Muscle layer of duodenum (tissue), 2 donors: Measurements from ENCODE around the gene PPT2.
"Not testable (repeated sequence)": the region's sequence is repeated elsewhere in the genome, so short reads cannot be mapped to it uniquely, and the experiment has no call there.

ENCODE experiments used
- H3K27ac ChIP-seq: one replicate; pipeline ENCODE4 v1.7.0; 2013; ENCODE audit warnings: mild to moderate bottlenecking, low read length
- H3K27me3 ChIP-seq: one replicate; pipeline ENCODE4 v1.7.0; 2013; ENCODE audit warnings: low read depth, mild to moderate bottlenecking, control low read depth, low read length
- H3K36me3 ChIP-seq, 2 donors: one replicate each; pipeline ENCODE4 v1.7.0; 2013; ENCODE audit warnings: low read length in 2 of 2, control low read depth in 1 of 2, mild to moderate bottlenecking in 1 of 2; ENCODE audit not compliant: insufficient read depth in 2 of 2, control insufficient read depth in 1 of 2
- H3K4me1 ChIP-seq, 2 donors: one replicate each; pipeline ENCODE4 v1.7.0; 2013; ENCODE audit warnings: low read length in 2 of 2, mild to moderate bottlenecking in 2 of 2, control low read depth in 1 of 2, moderate library complexity in 1 of 2; ENCODE audit not compliant: insufficient read depth in 2 of 2, control insufficient read depth in 1 of 2
- H3K4me3 ChIP-seq, 2 donors: one replicate each; pipeline ENCODE4 v1.7.0; 2013; ENCODE audit warnings: low read length in 2 of 2, low read depth in 1 of 2, mild to moderate bottlenecking in 1 of 2
- H3K9me3 ChIP-seq, 2 donors: one replicate each; pipeline ENCODE4 v1.7.0; 2013; ENCODE audit warnings: low read length in 2 of 2, control low read depth in 1 of 2, mild to moderate bottlenecking in 1 of 2; ENCODE audit not compliant: control insufficient read depth in 1 of 2
- donor health status: healthy.

The PPT2 gene

GRCh38 chr6:32127717-32128592 lies 26.0 kb upstream of the PPT2 start, which contains the start of gene ATF6B:
Gene ATF6B (minus strand): TSS chr6:32128246. CDS start chr6:32128207, 39 bp downstream.
- Histone ChIP-seq H3K27ac (peak within 1 kb of the TSS; percentile 94), H3K4me3 (peak within 1 kb of the TSS; percentile 97 to 99), H3K36me3 (peaks cover 13 to 31% of the 10 kb centered on the region in 2 donors), H3K27me3 (no peaks in the 10 kb centered on the region), H3K9me3 (no peaks in the 10 kb centered on the region), H3K4me1 (peaks cover 21 to 35% of the 10 kb centered on the region in 2 donors)

- Histone ChIP-seq H3K9me3 (no peaks in the 10 kb centered on the region), H3K27me3 (no peaks in the 10 kb centered on the region), H3K36me3 (peaks cover 6 to 24% of the 10 kb centered on the region in 2 donors), H3K4me1 (peaks cover 21 to 35% of the 10 kb centered on the region in 2 donors), H3K4me3 (peak overlapping the region; percentile 97 to 99), H3K27ac (peak overlapping the region; percentile 94)
Measured at GRCh38 chr6:32128751-32129296, 25.1 kb upstream of the PPT2 start.

- Histone ChIP-seq H3K27me3 (no peaks in the 10 kb centered on the region), H3K4me1 (peaks cover 21 to 35% of the 10 kb centered on the region in 2 donors), H3K27ac (peak overlapping the region; percentile 94), H3K4me3 (peak overlapping the region; percentile 84 to 97), H3K9me3 (no peaks in the 10 kb centered on the region), H3K36me3 (peaks cover 6 to 19% of the 10 kb centered on the region in 2 donors)
Measured at GRCh38 chr6:32129297-32130088, 24.4 kb upstream of the PPT2 start.

- Histone ChIP-seq H3K9me3 (no peaks in the 10 kb centered on the region), H3K4me1 (peaks cover 21 to 28% of the 10 kb centered on the region in 2 donors), H3K27ac (no peak overlapping the region), H3K4me3 (no peak overlapping the region), H3K27me3 (no peaks in the 10 kb centered on the region), H3K36me3 (peaks cover 0 to 5% of the 10 kb centered on the region in 2 donors)
Measured at GRCh38 chr6:32131439-32131948, 22.4 kb upstream of the PPT2 start.

- Histone ChIP-seq H3K27ac (no peak overlapping the region), H3K9me3 (no peaks in the 10 kb centered on the region), H3K27me3 (no peaks in the 10 kb centered on the region), H3K4me1 (peaks cover 16 to 22% of the 10 kb centered on the region in 2 donors), H3K36me3 (no peaks in the 10 kb centered on the region), H3K4me3 (no peak overlapping the region)
Measured at GRCh38 chr6:32132110-32132509, 21.8 kb upstream of the PPT2 start.

GRCh38 chr6:32133786-32134185 lies 20.2 kb upstream of the PPT2 start:
- H3K27me3 ChIP-seq, result no peaks in the 10 kb centered on the region
- H3K27ac ChIP-seq, result no peak overlapping the region
- H3K36me3 ChIP-seq, result no peaks in the 10 kb centered on the region
- H3K4me1 ChIP-seq, result peaks cover 8 to 11% of the 10 kb centered on the region in 2 donors
- no peak overlapping the region for H3K4me3 ChIP-seq
- H3K9me3 ChIP-seq, result no peaks in the 10 kb centered on the region

- no peaks in the 10 kb centered on the region for H3K4me1 ChIP-seq
- no peaks in the 10 kb centered on the region for H3K9me3 ChIP-seq
- no peaks in the 10 kb centered on the region for H3K27me3 ChIP-seq
- no peak overlapping the region for H3K4me3 ChIP-seq
- H3K27ac ChIP-seq, result no peak overlapping the region
- no peaks in the 10 kb centered on the region for H3K36me3 ChIP-seq
Measured at GRCh38 chr6:32137454-32137853, 16.5 kb upstream of the PPT2 start.

- Histone ChIP-seq H3K4me3 (no peak overlapping the region), H3K36me3 (no peaks in the 10 kb centered on the region), H3K27me3 (no peaks in the 10 kb centered on the region), H3K4me1 (no peaks in the 10 kb centered on the region), H3K9me3 (no peaks in the 10 kb centered on the region), H3K27ac (no peak overlapping the region)
Measured at GRCh38 chr6:32139590-32139989, 14.4 kb upstream of the PPT2 start.

- Histone ChIP-seq H3K27ac (no peak overlapping the region), H3K4me3 (no peak overlapping the region), H3K4me1 (no peaks in the 10 kb centered on the region), H3K27me3 (no peaks in the 10 kb centered on the region), H3K9me3 (no peaks in the 10 kb centered on the region), H3K36me3 (no peaks in the 10 kb centered on the region)
Measured at GRCh38 chr6:32140420-32141046, 13.4 kb upstream of the PPT2 start.

GRCh38 chr6:32144238-32144637 lies 9.7 kb upstream of the PPT2 start:
- H3K27ac ChIP-seq, result not testable (repeated sequence)

More at GRCh38 chr6:32144238-32144637, 9.7 kb upstream of the PPT2 start:
- H3K4me1 ChIP-seq, H3K36me3 ChIP-seq, H3K27me3 ChIP-seq, H3K9me3 ChIP-seq, H3K4me3 ChIP-seq: not testable (repeated sequence)
